Muscle layer of duodenum (tissue), 2 donors: Measurements from ENCODE around the gene TCAP.

Experiments
- H3K27ac ChIP-seq: one replicate; pipeline ENCODE4 v1.7.0; 2013; ENCODE audit warnings: mild to moderate bottlenecking, low read length
- H3K27me3 ChIP-seq: one replicate; pipeline ENCODE4 v1.7.0; 2013; ENCODE audit warnings: low read depth, mild to moderate bottlenecking, control low read depth, low read length
- H3K36me3 ChIP-seq, 2 donors: one replicate each; pipeline ENCODE4 v1.7.0; 2013; ENCODE audit warnings: low read length in 2 of 2, control low read depth in 1 of 2, mild to moderate bottlenecking in 1 of 2; ENCODE audit not compliant: insufficient read depth in 2 of 2, control insufficient read depth in 1 of 2
- H3K4me1 ChIP-seq, 2 donors: one replicate each; pipeline ENCODE4 v1.7.0; 2013; ENCODE audit warnings: low read length in 2 of 2, mild to moderate bottlenecking in 2 of 2, control low read depth in 1 of 2, moderate library complexity in 1 of 2; ENCODE audit not compliant: insufficient read depth in 2 of 2, control insufficient read depth in 1 of 2
- H3K4me3 ChIP-seq, 2 donors: one replicate each; pipeline ENCODE4 v1.7.0; 2013; ENCODE audit warnings: low read length in 2 of 2, low read depth in 1 of 2, mild to moderate bottlenecking in 1 of 2
- H3K9me3 ChIP-seq, 2 donors: one replicate each; pipeline ENCODE4 v1.7.0; 2013; ENCODE audit warnings: low read length in 2 of 2, control low read depth in 1 of 2, mild to moderate bottlenecking in 1 of 2; ENCODE audit not compliant: control insufficient read depth in 1 of 2
- donor health status: healthy.

Gene TCAP, protein sequence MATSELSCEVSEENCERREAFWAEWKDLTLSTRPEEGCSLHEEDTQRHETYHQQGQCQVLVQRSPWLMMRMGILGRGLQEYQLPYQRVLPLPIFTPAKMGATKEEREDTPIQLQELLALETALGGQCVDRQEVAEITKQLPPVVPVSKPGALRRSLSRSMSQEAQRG

DNA sequence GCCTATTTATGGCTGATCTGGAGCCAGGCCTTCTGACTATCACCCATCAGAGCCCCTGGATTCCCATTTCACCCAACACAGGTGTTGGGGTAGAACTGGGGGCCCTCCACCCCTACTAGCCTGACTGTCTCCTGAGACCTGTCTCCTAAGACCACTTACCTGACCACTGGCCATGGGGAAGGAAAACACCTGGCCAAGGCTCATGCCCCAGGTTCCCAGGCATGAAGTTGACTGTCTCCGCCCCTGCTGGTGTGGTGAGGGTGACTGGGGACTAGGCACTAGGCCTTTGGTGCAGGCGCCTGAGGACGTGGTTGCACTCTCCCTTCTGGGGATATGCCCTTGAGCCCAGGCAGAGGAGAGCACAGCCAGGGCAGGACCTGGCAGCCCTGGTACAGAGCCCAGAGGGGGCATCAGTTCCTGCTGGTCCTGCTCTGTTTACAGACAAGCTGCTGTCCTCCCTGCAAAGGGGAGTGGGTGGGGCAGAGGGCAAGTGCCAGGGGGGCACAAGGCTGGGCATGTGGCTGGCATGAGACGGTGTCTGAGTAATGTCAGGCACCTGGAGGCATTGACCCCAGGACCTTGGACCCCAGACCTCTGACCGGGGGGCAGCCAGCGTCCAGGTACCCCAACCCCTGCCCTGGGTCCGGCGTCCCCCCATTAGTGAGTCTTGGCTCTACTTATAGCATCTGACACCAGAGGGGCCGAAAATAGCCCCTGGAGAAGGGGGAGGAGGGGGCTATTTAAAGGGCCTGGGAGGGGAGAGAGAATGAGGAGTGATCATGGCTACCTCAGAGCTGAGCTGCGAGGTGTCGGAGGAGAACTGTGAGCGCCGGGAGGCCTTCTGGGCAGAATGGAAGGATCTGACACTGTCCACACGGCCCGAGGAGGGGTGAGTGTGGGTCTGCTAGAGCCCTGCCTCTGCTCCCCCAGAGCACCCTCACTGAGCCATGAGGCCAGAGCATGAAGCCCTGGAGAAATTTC is at the start of gene TCAP:
Gene TCAP, plus strand, starts transcription at position 769 of the 981 bp plus-strand sequence. Its CDS starts 11 bp downstream, at position 780.
- Histone ChIP-seq H3K4me1 (peaks cover 0 to 32% of the 10 kb centered on the region in 2 donors), H3K27me3 (peaks cover 25% of the 10 kb centered on the region), H3K36me3 (peaks cover 12 to 31% of the 10 kb centered on the region in 2 donors), H3K27ac (no peak within 1 kb of the TSS), H3K9me3 (no peaks in the 10 kb centered on the region), H3K4me3 (no peak within 1 kb of the TSS)

DNA sequence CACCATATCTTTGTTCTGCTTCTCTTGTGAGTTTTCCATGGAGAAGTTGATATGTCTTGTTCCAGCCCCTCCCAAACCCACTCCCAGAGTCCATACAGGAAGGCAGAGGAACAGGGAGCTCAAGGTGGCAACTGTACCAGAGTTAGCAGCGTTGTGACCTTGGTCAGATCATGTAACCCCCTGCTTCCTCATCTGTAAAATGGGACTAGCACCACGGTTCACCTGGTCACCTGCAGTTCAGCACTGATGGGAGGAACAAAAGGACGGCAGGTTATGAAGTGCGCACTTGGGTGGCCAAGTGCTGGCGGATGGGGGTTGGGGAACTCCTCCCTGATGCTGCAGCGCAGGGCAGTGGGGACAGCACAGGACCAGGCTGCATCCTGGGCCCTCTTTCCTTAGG is 49.7 kb upstream of the TCAP start:
- no peaks in the 10 kb centered on the region for H3K9me3 ChIP-seq
- H3K4me3 ChIP-seq = no peak overlapping the region
- H3K27ac ChIP-seq = no peak overlapping the region
- peaks cover 0 to 11% of the 10 kb centered on the region in 2 donors for H3K4me1 ChIP-seq
- peaks cover 4% of the 10 kb centered on the region for H3K27me3 ChIP-seq
- no peaks in the 10 kb centered on the region for H3K36me3 ChIP-seq

DNA sequence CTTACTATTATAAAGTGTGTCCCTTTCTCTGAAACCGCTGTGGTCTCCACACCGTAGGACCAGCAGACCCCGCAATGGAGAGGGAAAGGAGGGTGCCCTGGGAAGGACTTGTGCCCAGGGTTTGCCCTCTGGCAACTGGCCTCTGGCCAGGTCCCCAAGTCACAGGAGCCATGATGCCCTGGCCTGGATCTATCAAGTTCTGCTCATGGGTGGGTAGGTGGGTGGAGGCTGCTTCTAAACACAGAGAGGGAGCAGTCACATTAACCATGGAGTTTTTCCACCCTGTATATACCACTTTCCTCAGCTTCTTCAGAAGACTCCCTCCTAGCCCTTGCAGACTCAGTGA is 48.1 kb upstream of the TCAP start:
- H3K9me3 ChIP-seq = no peaks in the 10 kb centered on the region
- no peaks in the 10 kb centered on the region for H3K36me3 ChIP-seq
- peaks cover under 1 to 11% of the 10 kb centered on the region in 2 donors for H3K4me1 ChIP-seq
- H3K4me3 ChIP-seq = peak overlapping the region in 1 of 2 donors; percentile 51
- H3K27me3 ChIP-seq = peaks cover 3% of the 10 kb centered on the region
- H3K27ac ChIP-seq = no peak overlapping the region

DNA sequence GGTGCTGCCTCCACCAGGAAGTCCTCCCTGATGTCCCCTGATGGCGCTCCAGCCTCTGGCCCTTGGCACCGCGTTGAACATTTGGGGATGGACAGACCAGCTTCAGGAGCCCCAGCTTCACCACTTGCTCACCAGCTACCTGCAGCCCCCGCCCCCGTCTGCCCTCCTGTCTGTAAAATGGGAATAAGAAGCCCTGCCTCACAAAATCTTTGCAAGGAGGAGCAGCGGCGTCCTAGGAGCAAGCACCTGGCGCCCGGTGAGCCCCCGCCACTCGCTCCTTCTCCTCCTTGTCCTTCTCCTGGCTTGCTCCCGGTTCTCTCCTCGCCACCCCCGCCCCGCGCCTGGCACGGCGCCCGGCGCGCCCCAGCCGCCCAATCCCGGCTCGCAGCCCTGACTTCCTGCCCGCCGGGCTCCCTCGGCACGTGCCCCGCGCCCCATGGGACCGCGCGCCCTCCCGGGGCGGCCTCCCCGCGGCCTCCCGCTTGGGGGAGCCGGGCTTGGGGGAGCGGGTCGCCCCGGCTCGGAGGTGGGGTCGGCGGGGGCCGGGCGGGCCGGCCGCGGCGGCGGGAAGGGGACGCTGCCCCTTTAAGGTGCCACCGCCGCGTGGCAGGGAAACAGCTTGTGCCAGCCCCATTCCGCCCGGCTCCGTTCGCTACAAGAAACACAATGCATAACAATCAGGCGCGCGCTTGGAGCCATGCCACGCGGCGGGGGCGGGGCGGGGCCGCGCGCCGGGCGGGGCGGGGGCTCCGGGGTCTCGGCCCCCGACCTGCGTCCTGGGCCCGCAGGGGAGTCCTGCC is 47.5 kb upstream of the TCAP start:
- no peaks in the 10 kb centered on the region for H3K27me3 ChIP-seq

DNA sequence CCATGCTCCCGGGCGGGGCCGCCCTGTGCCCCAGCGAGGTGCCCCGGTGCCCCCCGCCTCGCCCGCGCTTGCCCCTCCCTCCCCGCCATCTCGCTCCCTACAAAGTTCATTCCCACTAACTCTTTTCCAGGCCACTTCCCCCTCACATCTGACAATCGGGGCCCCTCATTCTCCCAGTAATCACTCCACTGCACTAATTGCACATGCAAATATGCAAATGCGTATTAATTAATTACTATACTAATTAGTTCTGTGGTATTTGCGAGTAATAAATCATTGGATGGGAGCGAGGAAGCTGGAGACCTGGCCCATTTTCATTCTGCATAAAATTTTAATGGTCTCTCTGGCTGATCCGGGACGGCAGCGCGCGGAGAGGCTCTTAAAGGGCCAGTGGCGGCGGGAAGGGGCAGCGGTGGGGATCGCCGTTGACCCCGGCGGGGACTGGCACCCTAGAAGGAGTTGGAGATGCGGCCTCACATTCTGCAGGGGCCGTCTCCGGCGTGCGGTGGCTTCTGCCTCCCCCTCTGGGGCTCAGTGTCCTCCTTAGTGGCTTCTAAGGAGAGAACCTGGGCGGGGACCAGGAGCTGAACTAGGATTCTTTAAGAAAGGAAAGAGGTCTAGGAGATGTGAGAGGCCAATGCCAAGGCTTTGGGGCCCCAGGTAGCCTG is 46.8 kb upstream of the TCAP start:
- Histone ChIP-seq H3K27ac (no peak overlapping the region), H3K4me3 (peak overlapping the region; percentile 59 to 67), H3K36me3 (no peaks in the 10 kb centered on the region), H3K27me3 (no peaks in the 10 kb centered on the region), H3K4me1 (peaks cover 5 to 11% of the 10 kb centered on the region in 2 donors), H3K9me3 (no peaks in the 10 kb centered on the region)

More for the DNA sequence above, 47.5 kb upstream of the TCAP start:
- Histone ChIP-seq H3K27ac (no peak overlapping the region), H3K36me3 (no peaks in the 10 kb centered on the region), H3K9me3 (no peaks in the 10 kb centered on the region), H3K4me3 (peak overlapping the region in 1 of 2 donors; percentile 67), H3K4me1 (peaks cover 5 to 11% of the 10 kb centered on the region in 2 donors)

DNA sequence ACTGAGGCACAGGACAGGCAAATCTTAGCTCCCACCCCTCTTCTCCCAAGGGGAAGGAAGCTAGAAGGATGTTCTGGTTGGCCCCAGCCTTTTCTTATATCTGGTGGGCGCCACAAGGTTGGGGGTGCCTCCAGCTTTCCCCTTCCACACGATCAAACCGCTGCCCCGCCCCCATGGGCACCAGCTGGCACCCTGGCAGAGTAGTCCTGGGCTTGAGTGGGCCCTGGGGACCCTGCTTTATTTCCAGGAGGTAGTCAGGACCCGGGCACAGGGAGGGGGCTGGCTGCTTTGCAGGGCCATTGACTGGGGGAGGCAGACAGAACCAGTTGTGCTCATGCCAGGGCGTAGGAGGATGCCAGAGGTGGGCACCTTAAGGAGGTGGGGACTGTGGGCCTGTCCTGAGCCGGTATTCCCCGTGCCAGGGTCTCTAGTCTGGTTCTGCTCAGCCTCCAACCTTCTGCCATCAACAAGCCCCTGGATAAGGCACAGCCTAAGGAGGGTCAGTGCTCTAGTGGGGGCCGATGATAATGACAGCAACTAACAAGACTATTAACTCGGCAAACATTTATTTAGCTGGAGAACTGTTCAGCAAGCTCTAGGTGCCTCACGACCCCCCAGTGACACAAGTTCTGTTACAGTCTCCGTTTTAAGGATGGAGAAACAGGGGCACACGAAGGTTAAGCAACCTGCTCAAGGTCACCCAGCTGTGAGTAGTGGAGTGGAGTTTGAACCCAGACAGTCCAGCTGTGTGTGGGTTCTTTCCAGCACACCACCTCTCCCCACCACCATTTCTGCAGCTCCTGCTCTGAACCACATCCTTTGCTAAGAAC is 46.0 kb upstream of the TCAP start:
- no peaks in the 10 kb centered on the region for H3K36me3 ChIP-seq
- H3K4me3 ChIP-seq = peak overlapping the region in 1 of 2 donors; percentile 67
- H3K27ac ChIP-seq = no peak overlapping the region

DNA sequence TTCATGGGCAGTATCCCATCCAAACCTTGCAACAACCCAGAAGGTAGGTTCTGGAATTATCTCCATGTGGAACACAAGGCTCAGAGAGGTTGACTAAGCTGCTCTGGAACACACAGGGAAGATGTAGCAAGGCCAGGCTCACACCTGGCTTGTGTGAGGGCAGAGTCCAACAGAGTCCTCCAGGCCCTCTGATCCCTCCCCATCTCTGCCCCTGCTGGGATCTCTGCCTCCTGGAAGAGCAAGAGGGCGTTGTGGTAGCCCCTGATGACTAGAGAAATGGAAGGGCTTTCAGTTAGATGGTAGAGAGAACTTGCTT is 45.4 kb upstream of the TCAP start:
- Histone ChIP-seq H3K36me3 (no peaks in the 10 kb centered on the region), H3K4me1 (peaks cover 5 to 11% of the 10 kb centered on the region in 2 donors), H3K27me3 (peaks cover under 1% of the 10 kb centered on the region), H3K27ac (no peak overlapping the region), H3K9me3 (no peaks in the 10 kb centered on the region), H3K4me3 (no peak overlapping the region)

More for the DNA sequence above, 46.0 kb upstream of the TCAP start:
- Histone ChIP-seq H3K9me3 (no peaks in the 10 kb centered on the region), H3K27me3 (no peaks in the 10 kb centered on the region), H3K4me1 (peaks cover 5 to 11% of the 10 kb centered on the region in 2 donors)

DNA sequence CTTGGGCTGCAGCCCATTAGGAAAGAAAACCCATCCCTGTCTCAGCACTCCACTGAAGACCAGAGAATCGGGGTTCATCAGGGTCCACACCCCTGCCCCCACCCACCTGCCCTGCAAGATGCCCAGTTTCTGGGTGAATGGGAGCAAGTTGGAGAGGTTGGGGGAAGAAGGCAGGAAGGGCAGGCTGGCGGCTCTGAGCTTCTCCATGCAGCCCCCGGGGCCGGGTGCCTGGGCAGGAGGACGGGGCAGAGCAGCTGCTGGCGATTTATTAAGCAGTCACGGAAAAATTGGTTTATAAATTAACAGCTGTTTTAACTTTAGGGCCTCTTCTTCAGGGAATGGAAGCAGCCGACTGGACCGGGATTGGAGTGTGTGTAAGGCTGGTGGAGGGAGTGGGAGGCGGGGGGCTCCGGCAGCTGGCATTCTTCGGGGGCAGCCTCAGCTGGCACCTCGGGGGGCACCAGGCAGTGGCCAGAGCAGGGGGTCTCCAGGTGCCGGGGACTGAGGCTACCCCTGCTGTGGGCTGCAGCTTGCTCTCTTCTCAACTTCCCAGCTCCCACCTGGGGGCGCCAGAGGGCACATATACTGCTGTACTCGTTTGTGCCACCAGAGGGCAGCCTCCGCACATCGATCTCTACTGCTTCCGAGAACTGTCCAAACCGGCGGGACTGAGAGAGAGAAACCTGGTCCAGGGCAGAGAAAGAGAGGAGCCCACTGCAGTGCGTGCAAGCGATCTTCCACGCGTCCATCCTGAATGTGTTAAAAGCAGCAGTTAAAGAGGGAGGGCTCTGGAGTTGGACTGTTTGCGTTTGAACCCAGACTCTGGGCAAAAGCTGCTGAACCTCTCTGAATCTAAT is 43.4 kb upstream of the TCAP start:
- H3K27me3 ChIP-seq = peaks cover 19% of the 10 kb centered on the region
- no peaks in the 10 kb centered on the region for H3K36me3 ChIP-seq
- no peaks in the 10 kb centered on the region for H3K9me3 ChIP-seq
- peak overlapping the region in 1 of 2 donors; percentile 37 for H3K4me3 ChIP-seq
- no peak overlapping the region for H3K27ac ChIP-seq
- H3K4me1 ChIP-seq = peaks cover 5 to 17% of the 10 kb centered on the region in 2 donors

DNA sequence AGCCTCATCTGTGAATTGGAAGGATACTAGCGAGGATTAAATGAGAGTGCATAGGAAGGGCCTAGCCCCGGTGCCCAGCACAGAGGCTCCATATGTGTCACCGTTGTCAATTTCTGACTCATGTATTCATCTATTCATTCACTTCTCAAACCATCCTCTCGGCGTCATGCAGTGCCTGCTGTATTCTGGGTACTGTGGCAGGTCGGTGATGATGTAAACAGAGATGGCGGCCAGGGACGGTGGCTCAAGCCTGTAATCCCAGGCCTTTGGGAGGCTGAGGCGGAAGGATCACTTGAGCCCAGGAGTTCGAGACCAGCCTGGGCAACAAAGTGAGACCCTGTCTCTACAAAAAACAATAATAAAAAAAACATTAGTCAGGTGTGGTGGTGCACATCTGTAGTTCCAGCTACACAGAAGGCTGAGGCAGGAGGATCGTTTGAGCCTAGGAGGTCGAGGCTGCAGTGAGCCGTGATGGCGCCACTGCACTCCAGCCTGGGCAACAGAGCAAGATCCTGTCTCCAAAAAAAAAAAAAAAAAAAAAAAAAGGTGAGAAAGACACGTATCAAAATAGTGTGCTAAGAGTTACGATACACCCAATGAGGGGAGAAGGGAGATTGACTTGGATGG is 42.7 kb upstream of the TCAP start:
- Histone ChIP-seq H3K27me3 (peaks cover 22% of the 10 kb centered on the region), H3K9me3 (no peaks in the 10 kb centered on the region), H3K4me1 (peaks cover 5 to 21% of the 10 kb centered on the region in 2 donors), H3K36me3 (no peaks in the 10 kb centered on the region), H3K27ac (no peak overlapping the region), H3K4me3 (peak overlapping the region in 1 of 2 donors; percentile 37)
